Endothelial cell of umbilical vein (primary cell): ENCODE data around the gene CDK9. TPM values are rescaled to one million over a fixed set of nuclear protein-coding genes. Genes with fewer than 3 reads are reported as not detected.

Experiments
- BruUV-seq: library from RNA; stranded (reverse); fragments of 400-500 nt; replicated peaks from 2 replicates; lab custom pipeline; 2021; lab: Mats Ljungman, UMichigan
- CTCF ChIA-PET: fragments of 300-600, 350-600 bp; sonication (Branson Sonifier 250); formaldehyde crosslinking; loops from one replicate; lab custom pipeline; 2021; ENCODE audit warnings: antibody characterized with exemption, inconsistent platforms; lab: Charles Lee
- POLR2A ChIA-PET: fragments of 300-600, 350-600 bp; sonication (Branson Sonifier 250); formaldehyde crosslinking; loops from one replicate; lab custom pipeline; 2021; ENCODE audit warnings: antibody characterized with exemption, inconsistent platforms; lab: Charles Lee
- DNase-seq: peaks from one replicate; pipeline ENCODE4 v3.0.0-alpha.2; 2011; ENCODE audit warnings: low read depth, low spot score
- FAIRE-seq: peaks from 2 replicates; lab custom pipeline; 2011; peaks lifted over from hg19 to GRCh38; lab: Jason Lieb, UNC
- H2AFZ ChIP-seq: 2 replicates; pipeline ENCODE4 v1.6.0; 2012; ENCODE audit warnings: low read depth, low read length, control low read depth, inconsistent platforms
- H3K27ac ChIP-seq: 2 replicates; pipeline ENCODE4 v1.5.1; 2011; ENCODE audit warnings: low read depth, mild to moderate bottlenecking, control low read depth, low read length, moderate library complexity; ENCODE audit not compliant: insufficient read depth
- H3K27me3 ChIP-seq, 2 experiments: 2 replicates each; pipeline versions ENCODE4 v1.6.0 to v1.6.1; 2011; ENCODE audit warnings: low read length in 2 of 2, mixed read lengths in 1 of 2; ENCODE audit not compliant: control insufficient read depth in 2 of 2, insufficient read depth in 2 of 2
- H3K36me3 ChIP-seq, 2 experiments: 2 replicates in 1 of 2; 3 replicates in 1 of 2; pipeline ENCODE4 v1.5.1; 2011; ENCODE audit warnings: low read length in 2 of 2, mild to moderate bottlenecking in 1 of 2, moderate library complexity in 1 of 2; ENCODE audit not compliant: control insufficient read depth in 2 of 2, insufficient read depth in 2 of 2; ENCODE audit errors: extremely low read depth in 1 of 2
- H3K4me1 ChIP-seq: 3 replicates; pipeline ENCODE4 v1.5.1; 2011; ENCODE audit warnings: mild to moderate bottlenecking, low read length; ENCODE audit not compliant: control insufficient read depth, insufficient read depth; ENCODE audit errors: extremely low read depth
- H3K4me2 ChIP-seq: 2 replicates; pipeline ENCODE4 v1.6.1; 2011; ENCODE audit warnings: low read length, control low read depth, mixed read lengths; ENCODE audit not compliant: insufficient read depth
- H3K4me3 ChIP-seq, 3 experiments: fragments of 200-600 bp in 1 of 3; sonication (generic), shearing (Covaris generic) in 1 of 3; replicated peaks in 1 of 3; 2 replicates each; pipeline ENCODE4 v1.5.1; 2011 to 2016; ENCODE audit warnings: control low read depth in 3 of 3, low read length in 3 of 3, mild to moderate bottlenecking in 2 of 3, inconsistent platforms in 1 of 3, low read depth in 1 of 3, moderate library complexity in 1 of 3; ENCODE audit not compliant: insufficient read depth in 1 of 3
- H3K79me2 ChIP-seq: 2 replicates; pipeline ENCODE4 v1.6.0; 2012; ENCODE audit warnings: low read length, inconsistent platforms; ENCODE audit not compliant: control insufficient read depth, insufficient read depth
- H3K9ac ChIP-seq: replicated peaks from 2 replicates; pipeline ENCODE3; 2011; ENCODE audit warnings: low read length, control low read depth; ENCODE audit not compliant: insufficient read depth; ENCODE audit errors: extremely low read depth
- H3K9me1 ChIP-seq: replicated peaks from 3 replicates; pipeline ENCODE4 v1.6.0; 2011; ENCODE audit warnings: mild to moderate bottlenecking, low read length; ENCODE audit not compliant: control insufficient read depth, insufficient read depth; ENCODE audit errors: extremely low read depth
- H3K9me3 ChIP-seq: replicated peaks from 2 replicates; pipeline ENCODE4 v1.5.1; 2012; ENCODE audit warnings: low read length, inconsistent platforms; ENCODE audit not compliant: control insufficient read depth, insufficient read depth
- H4K20me1 ChIP-seq: replicated peaks from 2 replicates; pipeline ENCODE3; 2011; ENCODE audit warnings: mild to moderate bottlenecking, low read length; ENCODE audit not compliant: control insufficient read depth, insufficient read depth; ENCODE audit errors: extremely low read depth
- EZH2 ChIP-seq: IDR thresholded peaks from 2 replicates; pipeline ENCODE4 v1.6.1; 2012; ENCODE audit warnings: borderline replicate concordance, low read depth, mild to moderate bottlenecking, moderate library complexity, low read length, inconsistent platforms; ENCODE audit not compliant: severe bottlenecking
- FOS ChIP-seq: IDR thresholded peaks from 2 replicates; pipeline ENCODE4 v1.6.1; 2011; ENCODE audit warnings: mild to moderate bottlenecking, low read length, moderate library complexity, borderline replicate concordance; ENCODE audit not compliant: insufficient read depth
- GATA2 ChIP-seq: IDR thresholded peaks from 2 replicates; pipeline ENCODE4 v1.7.0; 2011; ENCODE audit warnings: low read depth, mild to moderate bottlenecking, moderate library complexity, mixed read lengths, low read length; ENCODE audit not compliant: insufficient read length, insufficient read depth
- JUN ChIP-seq: IDR thresholded peaks from 2 replicates; pipeline ENCODE4 v1.6.1; 2011; ENCODE audit warnings: borderline replicate concordance, low read depth; ENCODE audit not compliant: insufficient read length, insufficient read depth
- MYC ChIP-seq: IDR thresholded peaks from one replicate; pipeline ENCODE4 v1.6.1; 2011; ENCODE audit warnings: mild to moderate bottlenecking, low read depth, low read length
- POLR2A ChIP-seq: IDR thresholded peaks from 2 replicates; pipeline ENCODE4 v1.6.1; 2012; ENCODE audit warnings: low read depth, mild to moderate bottlenecking, control low read depth, low read length
- POLR2AphosphoS5 ChIP-seq: IDR thresholded peaks from 2 replicates; pipeline ENCODE4 v1.6.1; 2012; ENCODE audit warnings: low read depth, mild to moderate bottlenecking, control low read depth, low read length, moderate library complexity; ENCODE audit not compliant: insufficient read depth
- dilution Hi-C: fragments of 300-500 bp; cut with MboI; formaldehyde crosslinking; loops from one replicate; pipeline ENCODE4 v1.15.0; 2019; ENCODE audit warnings: low sequenced_read_pairs; ENCODE audit not compliant: extremely low pct_ligation_motif_present
- intact Hi-C: fragments of 100-400 bp; cut with micrococcal nuclease; formaldehyde crosslinking; loops from one replicate; pipeline ENCODE4 v1.10.0; 2022
- polyA plus RNA-seq, 4 experiments: library from polyadenylated mRNA; depleted of rRNA in 3 of 4; stranded (reverse) in 3 of 4; unstranded in 1 of 4; fragments of >200 nt; gene quantifications; 2 replicates each; pipeline versions ENCODE4 v1.2.1 to v1.2.3, GENCODE V29; 2011 to 2012; ENCODE audit warnings: missing spikeins in 1 of 4
- total RNA-seq: library from RNA; stranded (reverse); gene quantifications from 2 replicates; pipeline ENCODE4 v1.2.3, GENCODE V29; 2021
- TF ChIP-seq, protein P1 (sequence below), 2 donors: IDR thresholded peaks; 1 replicate in 1 of 2; 2 replicates in 1 of 2; pipeline ENCODE4 v1.5.1; 2011; ENCODE audit warnings: low read length in 2 of 2, mild to moderate bottlenecking in 2 of 2, moderate library complexity in 2 of 2, control low read depth in 1 of 2, inconsistent platforms in 1 of 2, low read depth in 1 of 2; ENCODE audit not compliant: insufficient read depth in 1 of 2; ENCODE audit errors: extremely low read depth in 1 of 2
- TF ChIP-seq, protein P2 (sequence below): IDR thresholded peaks from 2 replicates; pipeline ENCODE4 v1.6.1; 2011; ENCODE audit not compliant: insufficient read depth, insufficient read length

The CDK9 gene
- total and polyA plus RNA-seq, 2 donors (not counting 3 experiments of a cell fraction or from before 2014, with no cell fraction given): 92.2 to 124 TPM

DNA sequence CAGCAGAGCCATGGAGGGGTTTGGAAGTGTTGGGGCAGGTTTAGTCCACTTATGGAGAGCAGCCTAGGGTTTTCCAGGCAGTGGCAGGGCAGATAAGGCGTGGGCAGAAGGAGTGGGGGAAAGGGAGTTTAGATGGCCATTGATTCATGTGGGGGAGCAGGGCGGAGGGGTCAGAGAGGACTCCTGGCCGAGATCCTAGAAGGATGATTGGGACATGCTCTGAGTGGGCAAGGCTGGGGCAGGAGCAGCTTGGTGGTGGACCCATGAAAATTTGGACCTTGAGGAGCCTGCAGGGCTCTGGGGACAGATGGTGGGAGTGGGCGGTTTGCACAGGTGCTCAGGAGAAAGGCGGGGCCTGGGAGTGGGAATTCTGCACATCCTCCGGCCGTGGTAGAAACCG is 32.7 kb upstream of the CDK9 start:
- Histone ChIP-seq H3K27ac (no peak overlapping the region), H3K4me3 (no peak overlapping the region), H3K79me2 (peaks cover 37% of the 10 kb centered on the region), H3K9ac (no peak overlapping the region), H3K27me3 (no peaks in the 10 kb centered on the region), H3K9me3 (no peaks in the 10 kb centered on the region), H2AFZ (no peak overlapping the region), H3K4me2 (no peak overlapping the region), H3K4me1 (peaks cover 12% of the 10 kb centered on the region), H3K9me1 (no peaks in the 10 kb centered on the region), H4K20me1 (peaks cover 3% of the 10 kb centered on the region), H3K36me3 (peaks cover 24 to 40% of the 10 kb centered on the region in 2 experiments)
- TF ChIP-seq, protein P1, sequence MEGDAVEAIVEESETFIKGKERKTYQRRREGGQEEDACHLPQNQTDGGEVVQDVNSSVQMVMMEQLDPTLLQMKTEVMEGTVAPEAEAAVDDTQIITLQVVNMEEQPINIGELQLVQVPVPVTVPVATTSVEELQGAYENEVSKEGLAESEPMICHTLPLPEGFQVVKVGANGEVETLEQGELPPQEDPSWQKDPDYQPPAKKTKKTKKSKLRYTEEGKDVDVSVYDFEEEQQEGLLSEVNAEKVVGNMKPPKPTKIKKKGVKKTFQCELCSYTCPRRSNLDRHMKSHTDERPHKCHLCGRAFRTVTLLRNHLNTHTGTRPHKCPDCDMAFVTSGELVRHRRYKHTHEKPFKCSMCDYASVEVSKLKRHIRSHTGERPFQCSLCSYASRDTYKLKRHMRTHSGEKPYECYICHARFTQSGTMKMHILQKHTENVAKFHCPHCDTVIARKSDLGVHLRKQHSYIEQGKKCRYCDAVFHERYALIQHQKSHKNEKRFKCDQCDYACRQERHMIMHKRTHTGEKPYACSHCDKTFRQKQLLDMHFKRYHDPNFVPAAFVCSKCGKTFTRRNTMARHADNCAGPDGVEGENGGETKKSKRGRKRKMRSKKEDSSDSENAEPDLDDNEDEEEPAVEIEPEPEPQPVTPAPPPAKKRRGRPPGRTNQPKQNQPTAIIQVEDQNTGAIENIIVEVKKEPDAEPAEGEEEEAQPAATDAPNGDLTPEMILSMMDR (IDR thresholded peaks at IDR 0.05; ENCODE audit: extremely low read depth in 1 of 2, insufficient read depth in 1 of 2, low read depth in 1 of 2, low read length in 2 of 2): no peak
- no peak for TF ChIP-seq FOS
- TF ChIP-seq POLR2AphosphoS5: no peak
- no peak for TF ChIP-seq EZH2
- TF ChIP-seq, protein P2, sequence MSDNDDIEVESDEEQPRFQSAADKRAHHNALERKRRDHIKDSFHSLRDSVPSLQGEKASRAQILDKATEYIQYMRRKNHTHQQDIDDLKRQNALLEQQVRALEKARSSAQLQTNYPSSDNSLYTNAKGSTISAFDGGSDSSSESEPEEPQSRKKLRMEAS: no peak
- TF ChIP-seq JUN: no peak
- no peak for TF ChIP-seq GATA2
- TF ChIP-seq MYC: no peak
- no peak for TF ChIP-seq POLR2A
- intact Hi-C loops (no loop called here), dilution Hi-C loops (no loop called here)
- FAIRE-seq: no peak
- no peak for DNase-seq
- no TSS peak for BruUV-seq
- ChIA-PET POLR2A (no interaction called here), CTCF (interaction anchor here (1.2 kb wide), 1 partner anchor 117 kb away, joined by 3 read pairs; no protein-coding TSS in a partner anchor)
